Uterus (tissue), 2 donors: ENCODE results near the gene OSBPL2.

Experiments
- POLR2A ChIP-seq, 2 donors: fragments of 450-650 bp; IDR thresholded peaks; one replicate each; pipeline ENCODE4 v1.6.1; 2016; ENCODE audit warnings: antibody characterized with exemption in 2 of 2, mild to moderate bottlenecking in 1 of 2, moderate library complexity in 1 of 2
- TF ChIP-seq, protein P1 (sequence below), 4 experiments: fragments of 200-600 bp in 2 of 4; fragments of 450-650 bp in 2 of 4; sonication (generic) in 2 of 4; IDR thresholded peaks; one replicate each; pipeline ENCODE4 v1.5.1; 2016 to 2019; ENCODE audit warnings: antibody characterized with exemption in 4 of 4, mild to moderate bottlenecking in 2 of 4, moderate library complexity in 1 of 4

DNA sequence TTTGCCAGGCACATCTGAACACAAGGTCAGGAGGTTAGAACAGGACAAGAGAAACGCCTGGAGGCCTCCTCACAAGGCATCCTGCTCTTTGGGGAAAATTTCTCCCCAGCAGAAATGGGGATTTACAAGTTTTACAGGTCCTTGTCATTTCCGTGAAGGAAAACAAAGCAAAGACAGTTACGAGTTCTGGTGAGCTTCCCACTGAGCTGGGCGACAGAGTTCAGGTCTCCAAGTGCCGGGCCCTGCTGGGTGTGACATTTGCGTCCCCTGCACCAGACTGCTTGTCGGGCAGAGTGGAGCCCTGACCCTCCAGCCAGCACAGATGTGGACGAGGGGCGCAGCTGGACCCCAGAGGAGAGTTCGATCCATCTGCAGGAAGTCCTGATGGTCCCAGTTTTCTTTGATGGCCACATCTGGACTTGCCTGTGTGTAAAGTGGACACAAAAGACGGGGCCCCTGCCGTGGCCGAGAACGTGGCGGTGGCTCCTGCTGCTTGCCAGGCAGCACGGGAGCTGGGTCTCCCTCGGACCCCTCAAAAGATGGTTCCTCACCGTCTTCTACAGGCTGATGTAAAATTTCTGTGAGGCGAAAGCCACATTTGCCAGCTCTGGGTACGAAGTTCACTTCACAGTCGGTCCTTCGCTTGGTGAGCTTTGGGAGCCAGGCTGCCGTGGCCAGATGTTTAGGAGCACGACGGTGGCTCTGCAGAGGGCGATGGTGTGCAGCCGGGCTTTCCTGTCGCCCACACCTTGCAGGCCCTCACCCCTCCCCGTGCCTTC, 59.3 kb downstream of the OSBPL2 start:
- TF ChIP-seq, protein P1, sequence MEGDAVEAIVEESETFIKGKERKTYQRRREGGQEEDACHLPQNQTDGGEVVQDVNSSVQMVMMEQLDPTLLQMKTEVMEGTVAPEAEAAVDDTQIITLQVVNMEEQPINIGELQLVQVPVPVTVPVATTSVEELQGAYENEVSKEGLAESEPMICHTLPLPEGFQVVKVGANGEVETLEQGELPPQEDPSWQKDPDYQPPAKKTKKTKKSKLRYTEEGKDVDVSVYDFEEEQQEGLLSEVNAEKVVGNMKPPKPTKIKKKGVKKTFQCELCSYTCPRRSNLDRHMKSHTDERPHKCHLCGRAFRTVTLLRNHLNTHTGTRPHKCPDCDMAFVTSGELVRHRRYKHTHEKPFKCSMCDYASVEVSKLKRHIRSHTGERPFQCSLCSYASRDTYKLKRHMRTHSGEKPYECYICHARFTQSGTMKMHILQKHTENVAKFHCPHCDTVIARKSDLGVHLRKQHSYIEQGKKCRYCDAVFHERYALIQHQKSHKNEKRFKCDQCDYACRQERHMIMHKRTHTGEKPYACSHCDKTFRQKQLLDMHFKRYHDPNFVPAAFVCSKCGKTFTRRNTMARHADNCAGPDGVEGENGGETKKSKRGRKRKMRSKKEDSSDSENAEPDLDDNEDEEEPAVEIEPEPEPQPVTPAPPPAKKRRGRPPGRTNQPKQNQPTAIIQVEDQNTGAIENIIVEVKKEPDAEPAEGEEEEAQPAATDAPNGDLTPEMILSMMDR (IDR thresholded peaks at IDR 0.05), result no peak
- TF ChIP-seq POLR2A (IDR thresholded peaks at IDR 0.05), result no peak
